ENCODE data around the gene LUC7L3.

Gene LUC7L3

DNA sequence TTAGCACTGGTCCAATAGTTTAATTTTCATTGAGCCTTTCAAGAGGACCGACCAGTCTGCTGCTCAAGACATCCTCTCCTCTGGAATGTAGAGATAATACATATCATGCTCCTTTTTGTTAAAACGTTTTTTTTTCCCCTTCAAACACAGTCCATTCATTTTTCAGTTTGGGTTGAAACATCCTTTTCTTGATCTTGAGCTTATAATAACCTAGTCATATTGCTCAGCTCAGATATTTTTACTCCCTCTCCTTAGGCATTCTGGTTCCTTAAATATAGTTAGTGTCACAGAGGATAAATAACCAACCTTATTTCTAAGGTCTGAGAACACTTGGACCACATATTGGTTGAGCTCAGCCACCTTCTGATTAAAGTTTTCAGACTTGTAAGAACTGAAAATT is 35.1 kb downstream of the LUC7L3 start:
- DNase-seq (ENCODE audit: low read depth): no peak

DNA sequence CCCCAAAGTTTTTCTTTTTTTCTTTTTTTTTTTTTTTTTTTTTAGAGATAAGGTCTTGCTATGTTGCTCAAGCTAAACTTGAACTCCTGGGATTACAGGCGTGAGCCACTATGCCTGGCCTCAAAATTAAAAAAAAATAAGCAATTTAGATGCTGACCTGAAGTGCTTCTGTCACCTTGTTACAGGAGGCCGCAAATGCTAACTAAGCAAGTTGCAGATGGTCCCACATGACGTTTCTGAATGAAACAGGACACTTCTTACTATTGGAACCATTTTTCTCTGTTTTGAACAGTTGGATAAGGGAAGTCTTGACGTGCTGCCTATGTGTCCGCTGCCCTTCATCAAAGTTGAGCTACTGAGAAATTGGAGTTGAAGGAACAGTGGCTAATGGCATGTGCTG is 39.1 kb downstream of the LUC7L3 start:
- DNase-seq (ENCODE audit: low read depth): no peak

DNA sequence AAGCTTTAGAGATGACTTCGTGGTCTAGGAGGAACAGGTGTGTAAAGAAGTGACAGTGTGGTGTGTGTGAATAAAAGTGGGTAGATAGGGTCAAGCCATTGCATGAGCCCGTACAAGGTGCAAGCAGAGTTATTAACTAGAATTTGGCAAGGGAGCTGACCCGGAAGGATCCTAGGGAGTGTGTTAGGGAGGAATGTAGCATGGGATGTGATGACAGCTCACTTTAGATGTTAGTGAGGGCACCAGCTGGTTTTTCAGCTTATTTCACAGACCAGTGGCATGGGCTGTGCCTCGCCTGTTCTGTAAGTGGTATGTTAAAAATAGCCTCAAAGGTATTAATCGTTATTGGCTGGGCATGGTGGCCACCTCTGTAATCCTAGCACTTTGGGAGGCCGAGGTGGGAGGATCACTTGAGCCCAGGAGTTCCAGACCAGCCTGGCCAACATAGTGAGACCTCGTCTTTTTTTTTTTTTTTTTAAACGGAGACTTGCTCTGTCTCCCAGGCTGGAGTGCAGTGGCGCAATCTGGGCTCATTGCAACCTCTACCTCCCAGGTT is 39.7 kb downstream of the LUC7L3 start:
- DNase-seq (ENCODE audit: low read depth): no peak

DNA sequence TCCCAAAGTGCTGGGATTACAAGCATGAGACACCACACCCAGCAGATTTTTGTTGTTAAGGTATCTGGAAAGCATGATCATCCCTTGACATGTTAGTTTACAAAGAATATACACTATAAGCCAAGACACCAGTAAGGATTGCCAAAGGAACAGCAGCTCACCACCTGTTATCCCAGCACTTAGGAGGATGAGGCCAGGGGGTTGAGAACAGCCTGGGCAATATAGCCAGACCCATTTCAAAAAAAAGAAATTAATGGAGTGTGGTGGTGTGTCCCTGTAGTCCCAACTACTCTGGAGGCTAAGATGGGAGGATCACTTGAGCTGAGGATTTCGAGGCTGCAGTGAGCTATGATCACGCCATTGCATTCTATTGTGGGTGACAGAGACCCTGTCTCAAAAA is 42.8 kb downstream of the LUC7L3 start:
- DNase-seq (ENCODE audit: low read depth): no peak

DNA sequence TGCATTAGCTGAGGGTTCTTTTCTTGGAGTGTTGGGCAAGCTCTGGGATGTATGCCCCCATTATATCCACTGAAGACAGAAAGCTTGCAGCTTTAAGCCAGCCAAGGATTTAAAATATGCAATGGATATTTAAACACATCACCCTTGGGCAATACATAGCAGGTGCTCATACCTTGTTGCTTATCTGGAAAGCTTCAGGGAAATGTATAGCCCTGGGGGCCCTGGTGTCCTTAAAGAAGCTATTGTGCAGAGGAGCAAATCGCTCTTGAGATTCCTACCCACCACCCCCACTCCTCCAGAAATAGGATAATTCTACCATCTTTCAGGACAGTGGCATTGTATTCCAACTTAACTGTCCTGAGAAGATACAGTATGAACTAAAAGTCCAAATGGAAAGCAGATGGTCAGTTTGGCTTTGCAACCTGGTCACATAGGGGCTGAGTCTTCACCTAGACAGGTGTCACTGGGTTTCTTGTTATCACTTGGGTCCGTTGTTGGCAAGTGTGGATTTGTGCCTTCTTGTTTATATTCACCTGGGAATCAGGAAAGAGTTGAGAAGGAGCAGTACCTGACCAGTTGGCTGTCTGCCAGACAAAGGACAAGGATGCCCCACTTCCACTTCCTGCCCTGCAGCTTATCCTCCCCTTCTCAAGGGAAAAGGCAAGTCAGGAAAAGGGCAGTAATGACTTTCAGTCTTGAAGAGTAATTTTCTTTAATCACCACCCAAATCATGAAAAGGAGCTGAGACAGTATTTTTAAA is 44.5 kb downstream of the LUC7L3 start:
- DNase-seq (ENCODE audit: low read depth): no peak

DNA sequence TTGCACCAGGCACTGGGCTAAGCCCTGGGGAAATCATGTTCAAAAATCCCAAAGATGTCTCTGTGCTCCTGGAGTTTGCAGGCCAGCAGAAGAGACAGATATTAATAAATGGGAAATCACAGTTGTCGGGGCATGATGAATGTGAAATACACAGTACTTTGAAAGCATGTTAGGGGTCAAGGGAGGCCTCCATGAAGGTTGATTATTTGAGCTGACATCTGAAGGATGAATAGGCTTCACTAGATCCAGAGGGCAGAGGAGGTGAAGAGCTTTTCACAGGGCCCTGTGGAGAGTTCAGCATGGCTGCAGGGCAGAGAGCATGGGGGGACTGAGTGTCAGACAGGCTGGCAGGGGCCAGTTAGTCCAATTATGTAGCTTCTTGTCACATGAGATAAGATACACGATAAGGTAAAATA is 45.3 kb downstream of the LUC7L3 start:
- no peak for DNase-seq (ENCODE audit: low read depth)

DNA sequence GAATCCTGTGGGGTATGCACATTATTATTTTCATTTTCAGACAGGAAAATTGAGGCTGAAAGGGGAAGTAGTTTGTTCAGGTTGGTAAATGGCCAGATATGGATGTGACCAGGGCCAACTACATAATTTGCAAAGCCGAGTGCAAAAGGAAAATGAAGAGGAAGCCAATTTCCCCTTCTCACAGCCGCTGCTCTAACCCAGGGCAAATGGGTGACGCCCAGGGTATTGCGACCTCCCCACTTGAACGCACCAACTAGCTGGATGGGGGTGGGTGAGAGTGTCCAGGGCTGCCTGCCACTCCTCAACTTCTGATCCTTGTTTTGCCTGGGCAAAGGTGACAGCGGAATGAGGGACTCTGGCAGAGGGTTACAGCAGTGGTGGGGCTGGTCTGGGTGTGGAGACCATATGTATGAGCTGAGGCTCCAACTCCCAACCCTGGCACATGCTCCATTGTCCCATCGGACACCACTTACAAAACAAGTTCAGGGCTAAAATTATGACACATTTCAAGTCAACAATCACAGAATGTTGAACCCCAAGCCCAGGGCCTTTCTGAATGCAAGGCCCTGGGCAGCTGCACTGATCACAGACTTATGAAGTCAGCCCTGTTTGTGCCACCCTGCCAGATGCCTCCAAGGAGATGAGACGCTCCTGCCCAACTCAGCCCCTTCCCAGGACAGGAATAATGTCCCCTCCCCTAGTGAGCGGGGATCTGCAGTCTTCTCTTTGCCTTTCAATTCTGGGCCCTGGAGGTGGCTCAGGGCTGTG is 46.2 kb downstream of the LUC7L3 start:
- no peak for DNase-seq (ENCODE audit: low read depth)

DNA sequence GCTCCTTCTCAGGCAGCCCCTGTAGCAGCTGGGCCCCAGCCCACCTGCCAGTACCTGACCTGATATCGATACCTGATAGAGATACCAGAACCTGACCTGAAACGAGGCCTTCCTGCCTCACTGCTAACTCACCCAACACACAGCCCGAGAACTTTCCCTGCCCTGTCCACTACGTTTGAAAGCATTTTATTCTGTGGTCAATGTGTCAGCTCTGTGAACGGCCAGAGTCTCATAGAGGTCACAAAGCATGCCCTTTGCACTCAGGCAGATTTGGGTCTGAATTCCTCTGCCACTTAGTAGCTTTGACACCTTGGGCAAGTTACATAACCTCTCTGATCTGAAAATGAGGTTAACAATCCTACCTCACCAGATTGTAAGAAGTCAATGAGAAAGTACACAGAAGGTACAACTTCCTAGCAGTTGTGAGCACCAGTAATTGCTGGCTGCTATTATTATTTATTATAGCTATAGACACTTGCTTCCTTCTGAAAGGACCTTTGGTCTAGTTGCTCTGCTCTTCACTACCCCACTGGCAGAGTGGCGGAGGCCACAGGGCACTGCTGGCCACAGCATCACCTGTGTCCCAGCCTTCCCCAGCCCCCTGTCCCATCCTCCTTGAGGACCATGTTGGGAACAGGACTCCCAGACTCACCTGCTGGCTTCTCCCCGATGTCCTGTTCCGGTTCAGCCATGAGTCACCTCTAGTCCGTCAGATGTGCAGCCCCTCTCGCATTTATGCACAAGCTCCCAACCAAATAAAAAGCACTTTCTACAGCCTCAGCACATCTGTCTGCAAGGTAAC is 47.0 kb downstream of the LUC7L3 start:
- DNase-seq (ENCODE audit: low read depth): no peak

DNA sequence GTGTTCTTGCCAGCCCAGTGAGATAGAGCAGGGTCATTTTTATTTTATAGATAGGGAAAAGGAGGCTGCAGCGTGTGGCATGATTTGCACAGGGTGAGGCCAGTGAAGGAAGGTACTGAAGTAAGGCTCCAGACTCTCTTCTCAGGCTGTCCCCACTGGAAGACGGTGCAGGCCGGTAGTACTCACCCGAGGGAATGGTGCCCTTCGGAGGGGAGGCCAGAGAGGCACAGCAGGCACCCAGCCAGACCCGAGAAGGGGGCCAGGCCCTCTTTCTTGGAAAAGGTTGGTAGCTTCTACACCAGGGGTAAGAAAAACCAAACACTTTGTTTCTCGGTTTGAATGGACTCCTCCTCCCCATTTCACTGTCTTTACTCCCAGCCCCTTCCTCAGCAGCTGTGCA is 47.6 kb downstream of the LUC7L3 start:
- DNase-seq (ENCODE audit: low read depth): no peak

DNA sequence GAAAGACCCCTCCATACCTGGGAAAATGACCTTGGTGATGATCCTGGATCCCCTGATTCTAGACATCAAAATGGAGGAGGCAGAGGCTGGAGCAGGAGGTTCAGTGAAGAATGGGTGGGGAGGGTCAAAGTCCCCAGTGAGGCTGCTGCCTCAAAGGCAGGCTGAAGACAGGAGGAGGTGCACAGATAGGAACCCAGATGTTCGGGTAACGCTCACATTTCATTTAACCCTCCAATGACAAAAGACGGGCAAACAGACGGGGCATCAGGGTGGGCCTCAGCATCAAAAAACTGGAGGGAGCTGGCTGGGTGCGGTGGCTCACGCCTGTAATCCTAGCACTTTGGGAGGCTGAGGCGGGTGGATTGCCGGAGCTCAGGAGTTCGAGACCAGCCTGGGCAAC is 48.0 kb downstream of the LUC7L3 start, which contains the start of gene ANKRD40CL:
Gene ANKRD40CL, minus strand, starts transcription at position 73 of the 400 bp plus-strand sequence. CDS start 605 bp downstream, outside the sequence.
- no peak for DNase-seq (ENCODE audit: low read depth)

DNA sequence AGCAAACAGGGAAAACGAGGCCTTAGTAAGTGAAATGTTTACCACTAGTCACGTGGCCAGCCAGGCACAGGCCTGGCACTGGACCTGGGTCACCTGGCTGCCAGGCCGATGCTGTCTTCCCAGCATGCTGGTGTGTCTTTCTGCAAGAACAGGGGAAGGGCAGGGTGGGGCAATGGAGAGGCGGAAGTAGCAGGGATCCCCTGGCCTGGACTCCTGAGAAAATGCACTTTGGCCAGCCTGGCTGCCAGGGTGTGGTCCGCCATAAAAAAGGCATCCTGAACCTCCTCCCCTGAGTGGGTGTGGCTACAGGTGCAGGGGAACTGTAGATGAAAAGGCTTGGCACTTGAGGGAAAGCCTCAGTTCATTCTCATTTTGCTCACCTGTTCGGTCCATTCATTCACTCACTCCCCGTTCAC is 49.0 kb downstream of the LUC7L3 start:
- DNase-seq (ENCODE audit: low read depth): no peak

DNA sequence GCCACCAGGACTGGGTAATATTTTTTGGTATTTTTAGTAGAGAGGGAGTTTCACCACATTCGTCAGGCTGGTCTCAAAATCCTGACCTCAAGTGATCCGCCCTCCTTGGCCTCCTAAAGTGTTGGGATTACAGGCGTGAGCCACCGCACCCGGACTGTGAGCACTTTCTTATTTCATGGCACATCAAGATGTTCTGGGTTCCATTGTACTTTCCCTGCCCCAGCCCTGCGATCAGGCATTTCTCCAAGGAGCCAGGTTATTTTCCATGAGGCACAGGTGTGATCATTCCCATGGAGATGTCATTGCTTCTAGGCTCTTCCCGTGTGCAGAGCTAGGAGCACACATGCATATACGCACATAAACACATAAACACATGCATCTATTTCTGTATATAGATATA is 50.5 kb downstream of the LUC7L3 start:
- no peak for DNase-seq (ENCODE audit: low read depth)

DNA sequence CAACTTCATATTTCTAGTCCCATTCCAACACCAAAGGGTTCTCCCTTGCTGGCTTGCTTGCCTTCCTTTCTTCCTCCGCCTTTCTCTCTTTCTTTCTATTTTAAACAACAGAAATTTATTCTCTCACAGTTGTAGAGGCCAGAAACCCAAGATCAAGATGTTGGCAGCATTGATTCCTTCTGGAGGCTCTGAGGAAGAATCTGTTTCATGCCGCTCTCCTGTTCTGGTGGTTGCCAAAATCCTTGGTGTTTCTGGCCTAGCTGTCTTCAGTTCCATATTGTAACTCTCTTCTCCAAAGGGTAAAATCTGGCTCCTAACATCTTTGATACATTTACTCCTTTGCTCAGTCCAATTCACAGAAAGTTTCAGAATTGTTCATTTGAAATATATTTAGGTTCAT is 50.9 kb downstream of the LUC7L3 start:
- no peak for DNase-seq (ENCODE audit: low read depth)

DNA sequence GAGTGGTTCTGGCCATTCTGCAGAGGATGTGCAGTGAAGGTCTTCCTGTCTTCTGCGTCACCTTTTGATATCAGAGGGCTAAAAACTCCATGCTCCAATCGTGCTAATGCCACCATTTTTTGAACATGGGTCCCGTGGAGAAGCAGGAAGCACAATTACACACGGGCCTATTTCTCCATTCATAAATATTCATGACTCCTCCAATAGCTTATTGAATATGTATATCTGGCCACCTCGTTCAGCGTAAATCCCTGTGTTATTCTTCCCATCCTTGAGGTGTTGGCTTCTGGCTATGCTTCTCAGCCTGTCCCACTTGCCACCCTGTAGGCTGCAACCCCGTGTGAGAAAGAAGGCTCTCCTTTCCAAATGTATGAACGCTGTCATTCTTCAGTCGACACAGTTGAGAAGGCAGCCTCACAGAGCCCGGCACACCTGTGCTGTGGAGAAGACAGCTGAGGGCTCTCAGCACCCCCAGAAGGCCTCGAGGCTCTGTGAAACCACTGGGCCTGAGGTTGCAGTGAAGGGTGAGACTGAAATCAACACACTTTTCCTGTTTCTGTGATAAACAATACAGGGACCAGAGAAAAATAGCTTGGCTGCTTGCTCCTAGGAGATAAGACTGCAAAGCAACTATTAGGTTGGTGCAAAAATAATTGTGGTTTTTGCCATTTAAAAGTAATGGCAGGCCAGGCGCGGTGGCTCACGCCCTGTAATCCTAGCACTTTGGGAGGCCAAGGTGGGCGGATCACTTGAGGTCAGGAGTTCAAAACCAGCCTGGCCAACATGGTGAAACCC is 52.8 kb downstream of the LUC7L3 start:
- no peak for DNase-seq (ENCODE audit: low read depth)

DNA sequence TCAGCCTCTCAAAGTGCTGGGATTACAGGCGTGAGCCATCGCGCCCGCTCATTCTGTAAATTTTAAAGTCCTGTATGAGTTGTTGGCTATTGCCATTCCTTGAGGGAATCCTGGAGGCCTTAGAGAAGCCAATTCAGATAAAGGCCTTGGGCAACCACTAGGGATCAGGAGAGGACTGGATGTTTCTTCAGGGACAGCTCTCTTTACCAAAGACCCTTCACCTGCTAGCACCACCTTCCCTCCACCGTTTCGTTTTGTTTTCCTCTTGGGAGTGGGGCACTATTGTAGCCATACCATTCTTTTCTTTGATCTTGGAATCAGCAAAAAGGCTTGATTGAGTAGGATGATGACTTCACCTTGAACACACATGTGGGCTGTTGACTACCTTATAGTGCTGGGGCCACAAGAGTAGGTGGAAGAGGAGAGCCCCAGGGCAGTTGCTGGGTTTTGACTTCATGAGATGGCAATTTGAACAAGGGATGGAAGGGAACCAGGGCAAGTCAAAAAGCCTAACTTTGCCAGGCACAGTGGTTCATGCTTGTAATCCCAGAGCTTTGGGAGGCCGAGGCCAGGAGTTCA is 54.9 kb downstream of the LUC7L3 start:
- DNase-seq (ENCODE audit: low read depth): no peak

DNA sequence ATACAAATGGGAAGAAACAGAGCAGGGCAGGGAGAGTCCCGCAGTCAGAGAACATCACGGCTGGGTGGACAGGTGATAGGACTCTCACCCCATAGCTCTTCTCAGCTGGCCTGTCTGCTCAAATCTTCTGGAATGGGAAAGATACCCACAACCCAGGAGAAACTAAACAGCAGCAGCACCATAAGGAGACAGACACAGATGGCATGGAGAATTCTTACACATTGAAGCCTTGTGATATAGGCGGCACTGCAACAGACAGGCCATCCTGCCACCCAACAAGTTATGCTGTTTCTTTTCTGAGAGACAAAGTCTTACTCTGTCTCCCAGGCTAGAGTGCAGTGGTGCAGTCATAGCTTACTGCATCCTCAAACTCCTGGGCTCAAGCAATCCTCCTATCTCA is 56.5 kb downstream of the LUC7L3 start:
- no peak for DNase-seq (ENCODE audit: low read depth)

DNA sequence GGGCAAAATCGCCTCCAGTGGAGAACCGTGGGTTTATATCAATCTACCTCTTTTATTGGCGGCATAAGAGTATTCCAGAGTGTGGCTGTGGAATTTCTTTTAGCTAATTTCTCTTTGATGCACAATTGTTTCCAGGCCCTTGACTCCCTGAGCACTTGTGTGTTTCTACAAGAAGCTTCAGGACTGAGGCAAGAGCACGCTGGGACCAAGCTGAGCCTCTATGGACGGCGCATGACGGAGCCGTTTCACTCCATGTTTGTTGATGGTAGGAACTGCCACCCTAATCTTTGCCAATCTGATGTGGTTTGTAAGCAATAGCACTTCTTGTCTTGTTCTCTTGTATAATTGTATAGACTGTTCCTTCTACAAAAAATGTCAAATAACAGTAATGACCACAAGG is 59.1 kb downstream of the LUC7L3 start:
- DNase-seq (ENCODE audit: low read depth): no peak

DNA sequence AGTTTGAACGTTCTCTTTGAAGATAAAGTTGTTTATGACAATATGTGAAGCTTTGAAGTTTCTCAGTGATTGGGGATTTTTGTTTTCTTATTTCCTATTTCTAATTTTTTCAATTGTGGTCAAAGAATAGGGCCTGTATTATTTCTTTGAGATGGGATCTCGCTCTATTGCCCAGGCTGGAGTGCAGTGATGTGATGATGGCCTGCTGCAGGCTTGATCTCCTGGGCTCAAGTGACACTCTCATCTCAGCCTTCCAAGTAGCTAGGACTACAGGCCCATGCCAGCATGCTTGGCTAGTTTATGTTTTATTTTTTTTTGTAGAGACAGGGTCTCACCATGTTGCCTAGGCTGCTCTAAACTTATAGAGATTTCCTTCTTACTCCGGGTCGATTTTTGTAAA is 59.6 kb downstream of the LUC7L3 start:
- no peak for DNase-seq (ENCODE audit: low read depth)

DNA sequence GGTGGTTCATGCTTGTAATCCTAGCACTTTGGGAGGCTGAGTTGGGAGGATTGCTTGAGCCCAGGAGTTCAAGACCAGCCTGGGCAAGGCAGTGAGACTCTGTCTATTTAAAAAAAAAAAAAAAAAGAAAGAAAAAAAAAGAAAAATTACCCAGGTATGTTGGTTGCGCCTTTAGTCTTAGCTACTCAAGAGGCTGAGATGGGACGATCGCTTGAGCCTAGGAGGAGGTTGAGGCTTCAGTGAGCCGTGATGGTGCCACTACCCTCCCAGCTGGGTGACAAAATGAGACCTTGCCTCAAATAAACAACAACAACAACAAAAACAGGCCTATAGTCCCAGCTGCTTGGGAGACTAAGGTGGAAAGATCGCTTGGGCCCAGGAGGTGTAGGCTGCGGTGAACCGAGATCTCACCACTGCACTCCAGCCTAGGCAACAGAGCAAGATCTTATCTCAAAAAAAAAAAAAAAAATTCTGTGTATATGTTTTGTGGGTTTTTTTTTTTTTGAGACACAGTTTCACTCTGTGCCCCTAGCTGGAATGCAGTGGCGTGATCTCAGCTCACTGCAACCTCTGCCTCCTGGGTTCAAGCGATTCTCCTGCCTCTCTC is 60.4 kb downstream of the LUC7L3 start:
- DNase-seq (ENCODE audit: low read depth): peak; percentile 11

DNA sequence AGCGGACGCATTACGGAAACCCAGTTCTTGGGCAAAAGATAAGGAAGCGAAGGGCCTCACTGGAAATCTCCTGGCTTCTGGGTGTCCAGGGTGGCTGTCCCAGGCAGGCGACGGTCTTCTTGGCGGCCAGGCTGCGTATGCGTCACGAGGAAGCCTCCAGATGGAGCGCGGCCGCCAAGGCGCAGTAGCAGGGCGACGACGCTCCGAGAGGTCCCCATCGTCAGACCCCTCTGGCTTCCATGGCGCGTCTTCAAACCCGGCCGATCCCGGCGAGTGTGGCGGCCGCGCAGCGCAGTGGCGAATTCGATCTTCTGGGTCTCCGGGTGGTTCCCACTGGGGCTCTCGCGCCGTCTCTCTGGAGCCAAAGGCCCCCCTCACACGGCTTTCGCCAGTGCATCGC is 61.8 kb downstream of the LUC7L3 start:
- no peak for DNase-seq (ENCODE audit: low read depth)

DNA sequence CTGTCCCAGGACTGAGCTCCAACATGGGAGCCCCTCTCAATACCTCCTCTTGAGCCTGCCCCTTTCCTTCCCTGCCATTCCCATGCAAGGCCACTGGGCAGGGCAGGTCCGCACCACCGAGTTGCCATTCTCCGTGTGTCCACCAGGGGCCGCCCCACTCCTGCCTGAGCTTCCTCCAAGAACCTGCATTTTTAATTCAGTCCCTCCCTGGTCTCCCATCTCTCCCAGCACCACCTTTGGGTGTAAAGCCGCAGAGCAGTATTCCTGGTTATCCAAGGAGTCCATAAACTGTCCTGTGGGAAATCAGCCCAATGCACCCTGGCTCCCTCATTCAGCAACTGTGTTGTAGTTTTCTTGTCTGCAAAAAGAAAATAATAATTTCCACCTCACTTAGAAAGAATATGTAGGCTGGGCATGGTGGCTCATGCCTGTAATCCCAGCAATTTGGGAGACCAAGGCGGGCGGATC is 63.8 kb downstream of the LUC7L3 start:
- peak; percentile 74 for DNase-seq (ENCODE audit: low read depth)

Data from activated T-cell treated with anti-CD3 and anti-CD28 coated beads for 24 hours (primary cell).